AML-193 (cell line): ENCODE measurements around the gene GOLM1.
"Not testable (repeated sequence)": the region's sequence is repeated elsewhere in the genome, so short reads cannot be mapped to it uniquely, and the experiment has no call there.

ENCODE experiments used
- DNase-seq, 2 experiments: peaks; one replicate each; lab custom pipeline; 2025; lab: John Stamatoyannopoulos, UW

The GOLM1 gene

DNA sequence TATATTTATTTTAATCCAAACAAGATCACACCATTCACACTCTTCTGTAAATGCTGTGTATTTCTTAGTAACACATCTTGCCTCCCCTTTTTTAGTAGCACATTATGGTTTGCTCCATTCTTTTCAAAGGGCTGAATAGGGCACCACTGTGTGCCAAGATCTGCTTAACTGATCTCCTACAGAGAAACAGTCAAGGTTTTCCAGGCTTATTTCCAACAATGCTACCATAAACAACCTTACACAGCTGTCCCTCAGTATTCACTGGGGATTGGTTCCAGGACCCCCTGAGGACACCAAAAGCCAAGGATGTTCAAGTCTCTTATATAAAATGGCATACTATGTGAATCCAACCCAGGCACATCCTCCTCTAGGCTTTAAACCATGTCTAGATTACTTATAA lies 16.5 kb downstream of the GOLM1 start:
- DNase-seq, result no peak

DNA sequence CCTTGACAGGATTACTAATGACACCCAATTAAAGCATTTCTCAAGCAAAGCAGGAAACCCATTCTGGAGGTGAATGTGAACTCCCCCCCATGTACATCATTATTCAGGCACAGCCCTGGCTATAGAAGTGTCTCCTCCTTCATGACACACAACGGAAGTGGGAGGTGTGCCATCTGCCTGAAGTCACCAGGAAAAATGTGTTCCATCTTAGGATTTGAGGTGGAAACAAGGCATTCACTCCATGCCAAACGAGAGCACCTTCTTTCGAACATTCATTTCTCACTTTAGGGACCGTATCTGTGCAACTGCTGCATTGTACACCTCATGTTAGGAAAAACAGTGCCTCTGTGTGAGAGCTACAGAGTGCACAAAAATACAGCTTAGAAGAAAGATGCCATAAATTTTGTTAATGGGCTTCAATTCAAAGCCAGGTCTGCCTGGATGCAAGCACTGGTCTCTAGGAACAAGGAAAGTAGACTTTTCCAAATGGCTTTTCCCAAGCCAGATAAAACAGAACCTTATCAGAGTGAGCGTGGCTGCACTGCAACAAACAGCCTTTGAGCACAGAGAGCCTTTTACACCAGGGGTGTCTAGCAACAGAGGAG lies 19.4 kb downstream of the GOLM1 start:
- no peak for DNase-seq

DNA sequence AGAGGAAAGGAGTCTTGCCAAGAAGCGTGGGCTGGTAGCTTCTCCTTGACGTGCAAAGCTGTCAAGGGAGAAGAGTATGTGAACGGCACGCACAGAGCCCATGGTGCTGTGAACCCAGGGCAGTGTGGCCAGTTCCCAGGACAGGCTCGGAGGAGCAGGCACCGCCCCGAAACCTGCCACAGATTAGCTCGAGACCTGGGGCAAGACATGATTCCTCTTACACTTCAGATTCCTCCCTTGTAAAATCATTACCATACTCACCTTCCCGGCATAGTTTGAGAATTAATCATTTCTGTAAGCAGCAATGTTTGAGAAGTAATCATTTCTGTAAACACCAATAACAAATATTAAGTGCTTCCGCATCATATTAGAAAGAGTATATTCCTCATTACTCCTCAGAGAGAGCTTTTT lies 19.9 kb downstream of the GOLM1 start:
- no peak for DNase-seq

DNA sequence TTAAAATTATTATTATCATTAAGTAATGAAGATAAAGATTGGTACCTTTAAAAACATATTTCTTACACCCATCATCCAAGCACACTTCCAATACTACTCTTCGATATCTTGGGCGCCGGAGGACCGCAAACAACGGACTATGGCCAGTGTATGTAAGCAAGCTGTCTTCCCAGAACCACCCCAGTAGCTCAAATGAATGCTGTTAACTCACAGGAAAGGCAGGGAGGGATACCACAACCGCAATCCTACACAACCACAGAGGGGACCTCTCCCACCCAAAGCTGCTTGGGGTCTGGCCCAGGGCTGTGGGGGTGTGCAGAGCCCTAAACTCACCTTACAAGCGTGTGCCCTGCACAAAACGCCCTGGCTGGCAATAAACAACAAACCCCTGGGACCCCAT lies 20.6 kb downstream of the GOLM1 start:
- DNase-seq, result no peak

DNA sequence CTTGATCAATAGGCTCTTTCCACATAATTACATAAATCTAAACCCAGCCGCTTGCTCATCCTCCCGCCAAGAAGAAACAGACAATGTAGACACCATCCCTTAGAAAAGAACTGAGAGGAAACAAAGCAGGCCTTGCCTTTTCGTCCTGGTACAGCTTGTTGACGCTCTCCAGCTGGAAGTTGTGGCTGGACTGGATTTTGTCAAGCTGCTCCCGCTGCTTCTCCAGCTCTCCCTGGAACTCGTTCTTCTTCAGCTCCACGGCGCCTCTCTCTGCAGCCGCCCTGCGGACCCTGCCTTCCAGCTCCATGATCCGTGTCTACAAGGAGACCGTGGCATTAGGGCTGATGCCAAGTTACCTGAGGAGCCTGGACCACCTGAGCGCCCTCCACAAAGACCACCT lies 22.1 kb downstream of the GOLM1 start:
- DNase-seq, result no peak

DNA sequence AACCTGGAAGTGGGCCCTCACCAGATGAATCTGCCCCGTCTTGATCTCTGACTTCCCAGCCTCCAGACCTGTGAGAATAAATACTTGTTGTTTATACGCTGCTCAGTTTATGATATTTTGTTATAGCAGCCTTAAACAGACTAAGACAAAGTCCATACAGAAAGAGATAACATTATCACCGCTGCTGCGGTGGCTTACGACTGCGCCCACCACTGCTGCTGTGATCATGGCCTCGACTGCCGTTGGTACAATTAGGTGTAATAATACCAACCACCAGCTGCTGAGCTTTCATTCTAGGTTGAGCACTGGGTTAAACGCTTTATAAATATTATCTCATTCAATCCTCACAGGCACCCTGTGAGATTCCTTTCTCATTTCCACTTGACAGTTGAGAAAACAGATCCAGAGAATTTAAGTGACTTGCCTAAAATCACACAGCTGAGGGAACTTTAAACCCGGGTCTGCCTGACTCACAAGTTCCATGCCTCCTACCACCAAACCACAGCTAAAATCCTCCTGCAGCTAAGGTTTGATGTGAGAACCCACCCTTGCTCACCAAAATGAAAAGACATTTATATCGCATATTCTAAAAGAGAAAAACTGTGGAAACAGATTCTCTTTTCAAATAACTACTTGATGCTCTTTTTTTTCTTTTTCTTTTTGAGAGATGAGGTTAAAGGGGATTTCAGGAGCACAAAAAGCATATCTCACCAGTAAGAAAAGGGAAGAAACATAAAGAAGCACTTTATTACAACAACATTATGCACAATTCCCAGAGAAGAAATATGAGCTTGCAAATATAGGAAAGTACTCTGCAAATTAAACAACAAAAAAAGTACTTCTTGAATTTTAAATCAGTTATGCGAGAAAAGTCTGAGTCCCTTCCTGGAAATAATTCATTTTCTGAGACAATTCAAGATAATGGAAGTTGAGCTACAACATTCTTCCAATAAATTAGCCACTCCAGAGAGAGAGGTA lies 23.9 kb downstream of the GOLM1 start:
- DNase-seq, result no peak

DNA sequence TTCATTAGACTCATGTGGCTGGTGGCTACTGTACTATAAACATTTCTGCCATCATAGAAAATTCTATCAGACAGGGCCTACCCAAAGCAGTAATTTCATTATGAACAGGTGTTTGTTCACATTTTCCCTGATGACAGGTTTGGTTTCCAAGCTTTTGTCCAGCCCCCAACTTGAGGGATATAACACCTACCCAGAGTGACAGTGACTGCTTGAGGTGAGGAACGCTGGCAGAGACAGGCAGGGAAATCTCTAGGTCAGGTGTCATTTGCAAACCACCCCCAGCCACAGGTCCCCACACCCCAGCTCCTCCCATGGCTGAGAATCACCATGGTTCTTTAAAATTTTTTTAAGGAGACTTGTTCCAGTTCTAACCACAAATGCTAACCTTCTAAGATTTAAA lies 25.5 kb downstream of the GOLM1 start:
- no peak for DNase-seq

DNA sequence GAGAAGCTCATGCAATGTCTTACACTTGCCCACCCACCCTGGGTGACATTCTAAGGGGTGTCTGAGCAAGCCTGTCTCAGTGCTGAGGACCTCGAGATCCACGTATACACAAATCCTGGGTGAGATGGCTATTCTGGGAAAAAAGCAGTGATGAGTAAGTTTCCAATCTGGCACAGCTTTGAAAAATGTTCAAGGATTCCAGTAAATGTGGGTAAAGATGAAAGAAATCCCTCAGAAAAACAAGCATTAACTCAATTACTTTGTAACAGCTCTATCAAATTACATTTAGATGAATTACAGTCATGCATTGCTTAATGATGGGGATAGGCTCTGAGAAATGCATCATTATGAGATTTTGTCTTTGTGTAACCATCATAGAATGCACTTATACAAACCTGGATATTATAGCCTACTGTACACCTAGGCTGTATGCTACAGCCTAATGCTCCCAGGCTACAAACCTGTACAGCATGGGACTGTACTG lies 26.9 kb downstream of the GOLM1 start:
- DNase-seq, result no peak

DNA sequence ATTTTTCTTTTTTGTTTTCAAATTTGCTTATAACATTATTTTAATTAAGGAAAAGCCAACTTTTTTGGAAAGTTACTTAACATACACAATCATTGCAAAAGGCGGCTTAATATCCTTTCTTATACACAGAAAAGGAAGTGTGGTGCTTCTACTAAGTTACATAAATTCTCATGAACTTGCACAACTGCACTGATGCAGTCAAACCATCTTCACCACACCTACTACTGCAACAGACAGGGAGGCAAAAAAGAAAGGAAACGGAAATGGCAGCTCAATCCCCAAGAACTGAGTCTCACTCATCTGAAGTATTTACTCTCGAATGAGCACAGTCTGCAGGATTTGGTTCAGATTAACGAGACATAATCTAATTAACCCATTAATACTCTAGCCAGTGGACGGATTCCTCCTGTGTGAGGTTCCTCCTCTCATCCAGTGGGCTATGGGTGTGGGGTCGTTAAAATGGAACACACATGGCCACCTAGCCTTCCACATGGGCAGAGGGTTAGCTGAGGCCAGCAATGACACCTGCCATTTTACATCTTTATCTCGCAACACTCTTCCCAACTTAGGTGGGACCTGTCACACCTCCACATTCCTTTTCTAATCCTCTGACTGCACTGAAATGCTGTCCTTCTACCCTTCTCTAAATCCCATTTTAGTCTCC lies 30.0 kb downstream of the GOLM1 start:
- peak; percentile 93 to 94 for DNase-seq

DNA sequence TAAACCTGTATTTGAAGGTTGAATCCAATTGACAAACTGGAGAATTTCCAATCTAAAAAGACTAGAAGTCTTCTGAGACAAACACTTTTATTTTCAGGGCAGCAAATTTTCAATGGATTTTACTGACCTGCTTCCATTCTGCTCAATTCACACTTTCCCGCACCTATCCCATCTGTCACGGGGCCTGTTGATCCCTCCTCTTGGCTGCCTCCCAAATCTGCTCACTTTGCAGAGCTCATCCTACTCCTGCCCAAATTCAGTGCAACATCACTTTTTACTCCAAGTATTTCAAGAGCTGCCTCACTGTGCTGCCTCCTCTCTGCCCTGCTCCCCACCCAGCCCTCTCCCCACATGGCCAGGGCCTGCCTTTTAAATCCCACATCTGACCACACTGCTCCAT lies 35.1 kb downstream of the GOLM1 start:
- no peak for DNase-seq

DNA sequence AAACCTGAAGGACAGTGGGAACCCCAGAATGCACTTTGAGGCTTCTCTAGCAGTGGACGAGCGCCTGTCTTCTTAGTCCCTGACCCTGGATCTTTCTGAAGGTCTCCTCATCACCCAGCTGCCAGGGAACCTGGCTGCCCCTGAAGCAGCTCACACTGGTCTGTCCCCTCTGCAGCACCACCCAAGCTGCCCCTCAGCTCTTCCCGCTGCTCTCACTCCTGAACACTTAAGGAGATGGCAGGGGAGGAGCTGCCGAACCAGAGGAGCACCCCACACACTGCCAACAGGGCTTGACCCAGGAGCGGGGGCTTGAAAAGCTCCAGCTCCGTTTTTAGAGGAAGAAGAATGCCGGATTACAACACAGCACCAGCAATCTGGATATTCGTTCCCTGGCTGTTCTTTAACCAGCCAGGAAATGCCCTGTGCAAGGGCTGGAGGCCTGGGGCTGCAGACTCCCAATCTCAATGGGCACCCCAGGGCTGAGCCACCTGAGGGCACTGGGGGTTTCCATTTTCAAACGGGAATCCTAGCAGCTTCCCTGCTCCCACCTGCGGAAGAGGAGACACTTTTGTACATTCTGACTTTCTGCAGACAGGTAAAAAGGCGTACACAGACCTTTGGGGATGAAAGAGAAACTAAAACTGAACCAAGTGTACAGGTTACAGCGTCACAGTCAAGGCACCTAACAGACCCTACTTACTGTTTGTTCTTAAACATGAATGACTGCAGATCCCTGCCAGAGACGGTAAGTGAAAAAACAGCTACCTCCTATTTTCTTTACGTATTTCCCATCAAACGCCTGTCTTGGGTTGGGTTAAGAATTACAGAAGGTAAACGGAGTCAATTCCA lies 36.3 kb downstream of the GOLM1 start:
- no peak for DNase-seq

DNA sequence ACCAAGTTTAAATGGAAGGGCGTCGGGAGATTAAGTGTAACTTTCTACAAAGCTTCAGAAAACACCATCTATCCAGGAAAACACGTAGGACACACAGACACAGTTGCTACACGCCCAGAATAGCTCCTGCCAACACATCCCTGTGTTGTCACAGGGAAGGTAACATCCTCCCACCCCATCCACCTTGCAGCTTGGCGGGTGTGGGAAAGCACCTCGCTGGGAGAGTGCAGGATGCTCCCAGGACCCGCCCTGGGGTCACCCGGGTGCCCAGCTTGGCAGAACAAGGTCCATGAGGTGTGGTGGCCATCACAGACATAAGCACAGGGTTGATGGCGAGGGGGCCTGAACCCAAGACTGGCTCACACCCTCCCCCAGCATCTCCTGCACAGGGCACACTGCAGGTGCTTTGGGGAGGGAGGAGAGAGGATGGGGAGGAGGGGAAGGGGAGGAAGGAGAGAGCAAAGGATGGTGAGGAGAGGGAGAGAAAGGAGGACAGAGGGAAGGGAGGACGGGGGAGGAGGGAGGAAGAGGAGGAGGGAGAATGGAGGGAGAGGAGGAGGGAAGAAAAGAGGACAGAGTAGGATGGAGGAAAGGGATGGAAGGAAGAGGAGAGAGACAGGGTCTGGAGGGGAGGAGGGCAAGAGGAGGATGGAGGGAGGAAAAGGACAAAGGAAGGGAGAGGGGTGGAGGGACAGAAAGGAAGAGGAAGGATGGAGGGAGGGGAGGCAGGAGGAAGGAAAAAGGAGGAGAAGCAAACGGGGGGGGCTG lies 37.2 kb downstream of the GOLM1 start:
- DNase-seq, result no peak

DNA sequence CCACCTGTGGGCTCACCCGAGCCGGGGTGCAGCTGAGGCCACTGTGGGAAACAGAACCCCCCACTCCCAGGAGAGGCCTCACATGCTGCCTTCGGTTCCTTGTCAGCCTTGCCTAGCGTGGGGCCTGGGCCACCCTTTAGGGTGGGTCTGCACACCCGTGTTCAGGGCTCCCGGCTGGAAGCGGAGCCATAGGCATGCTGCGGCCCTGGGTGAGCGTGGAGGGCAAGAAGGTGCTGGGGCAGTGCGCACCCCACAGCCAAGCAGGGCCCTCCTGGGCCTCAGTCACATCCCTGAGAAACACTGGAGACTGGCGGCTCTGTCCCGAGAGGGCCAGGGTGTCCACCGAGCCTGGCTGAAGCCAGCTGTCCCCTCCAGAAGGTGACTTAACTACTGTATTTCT lies 41.9 kb downstream of the GOLM1 start:
- DNase-seq, result no peak

DNA sequence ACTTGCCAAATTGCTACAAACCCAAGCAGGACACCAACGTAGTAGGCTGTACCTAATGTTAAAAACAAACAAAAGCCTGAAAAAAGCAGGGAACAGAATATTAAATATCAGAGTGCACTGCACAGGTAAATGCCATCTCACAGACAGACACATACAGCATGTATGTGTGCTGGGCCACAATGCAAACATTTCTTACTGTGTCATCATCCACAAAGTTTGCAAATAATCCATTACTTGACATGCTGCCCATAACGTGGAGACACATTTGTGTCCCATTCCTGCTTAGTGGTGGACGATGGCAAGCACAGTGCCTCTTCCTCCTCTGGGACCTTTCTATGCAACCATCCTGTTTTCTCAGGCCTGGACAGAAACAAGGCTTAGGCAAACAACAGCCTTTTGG lies 44.7 kb downstream of the GOLM1 start:
- no peak for DNase-seq

DNA sequence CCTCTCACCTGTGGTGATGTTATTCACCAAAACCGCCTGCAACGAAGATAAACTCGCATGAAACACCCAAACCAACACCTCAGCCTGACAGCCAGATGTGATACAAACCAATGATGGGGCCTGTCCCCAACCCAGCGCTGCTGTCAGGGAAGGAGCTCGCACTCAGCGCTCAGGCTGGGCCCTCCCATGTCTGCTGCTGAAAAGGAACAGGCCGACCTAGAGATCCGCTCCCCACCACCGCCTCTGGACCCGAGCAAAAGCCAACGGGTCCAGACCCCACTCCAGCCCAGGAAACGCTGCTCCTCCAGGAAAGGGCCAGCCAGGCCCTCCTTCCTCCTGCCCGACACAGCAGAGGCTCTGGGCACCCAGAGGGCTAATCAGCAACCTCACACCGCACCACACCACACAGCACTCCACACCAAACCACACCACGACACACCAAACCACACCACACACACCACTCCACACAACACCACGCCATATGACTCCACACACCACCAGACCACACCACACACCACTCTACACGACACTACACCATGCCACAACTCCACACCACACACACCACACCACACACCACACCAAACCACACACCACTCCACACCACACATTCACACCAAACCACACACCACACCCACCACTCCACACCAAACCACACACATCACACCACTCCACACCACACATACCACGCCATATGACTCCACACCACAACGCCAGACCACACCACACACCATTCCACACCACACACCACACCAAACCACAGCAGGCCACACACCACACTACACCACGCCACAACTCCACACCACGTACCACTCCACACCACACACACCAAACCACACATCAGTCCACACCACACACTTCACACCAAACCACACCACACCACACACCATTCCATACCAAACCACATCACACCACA lies 46.5 kb downstream of the GOLM1 start:
- DNase-seq, result no peak

DNA sequence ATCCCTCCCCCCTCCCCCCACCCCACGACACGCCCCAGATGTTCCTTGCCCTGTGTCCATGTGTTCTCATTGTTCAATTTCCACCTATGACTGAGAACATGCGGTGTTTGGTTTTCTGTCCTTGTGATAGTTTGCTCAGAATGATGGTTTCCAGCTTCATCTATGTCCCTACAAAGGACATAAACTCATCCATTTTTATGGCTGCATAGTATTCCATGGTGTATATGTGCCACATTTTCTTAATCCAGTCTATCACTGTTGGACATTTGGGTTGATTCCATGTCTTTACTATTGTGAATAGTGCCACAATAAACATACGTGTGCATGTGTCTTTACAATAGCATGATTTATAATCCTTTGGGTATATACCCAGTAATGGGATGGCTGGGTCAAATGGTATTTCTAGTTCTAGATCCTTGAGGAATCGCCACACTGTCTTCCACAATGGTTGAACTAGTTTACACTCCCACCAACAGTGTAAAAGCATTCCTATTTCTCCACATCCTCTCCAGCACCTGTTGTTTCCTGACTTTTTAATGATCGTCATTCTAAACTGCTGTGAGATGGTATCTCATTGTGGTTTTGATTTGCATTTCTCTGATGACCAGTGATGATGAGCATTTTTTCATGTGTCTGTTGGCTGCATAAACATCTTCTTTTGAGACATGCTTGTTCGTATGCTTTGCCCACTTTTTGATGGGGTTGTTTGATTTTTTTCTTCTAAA lies 51.2 kb downstream of the GOLM1 start:
- DNase-seq, result not testable (repeated sequence)

DNA sequence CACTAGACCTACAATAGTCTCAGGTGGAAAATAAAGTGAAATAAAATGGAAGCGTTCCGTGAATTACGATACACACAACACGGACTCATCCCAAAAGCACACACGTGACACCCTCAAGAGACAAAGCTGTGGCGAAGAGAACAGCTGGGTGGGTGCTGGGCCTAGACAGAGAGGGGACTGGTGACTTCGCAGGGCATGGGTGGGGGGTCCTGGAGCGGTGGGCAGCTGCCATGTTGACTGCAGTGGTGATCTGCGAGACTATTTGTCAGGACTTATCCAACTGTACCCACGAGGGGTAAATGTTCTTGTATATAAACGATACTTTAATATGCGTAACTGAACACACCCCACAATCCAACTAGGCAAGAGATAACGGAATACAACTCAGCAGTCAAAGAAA lies 52.0 kb downstream of the GOLM1 start:
- no peak for DNase-seq

DNA sequence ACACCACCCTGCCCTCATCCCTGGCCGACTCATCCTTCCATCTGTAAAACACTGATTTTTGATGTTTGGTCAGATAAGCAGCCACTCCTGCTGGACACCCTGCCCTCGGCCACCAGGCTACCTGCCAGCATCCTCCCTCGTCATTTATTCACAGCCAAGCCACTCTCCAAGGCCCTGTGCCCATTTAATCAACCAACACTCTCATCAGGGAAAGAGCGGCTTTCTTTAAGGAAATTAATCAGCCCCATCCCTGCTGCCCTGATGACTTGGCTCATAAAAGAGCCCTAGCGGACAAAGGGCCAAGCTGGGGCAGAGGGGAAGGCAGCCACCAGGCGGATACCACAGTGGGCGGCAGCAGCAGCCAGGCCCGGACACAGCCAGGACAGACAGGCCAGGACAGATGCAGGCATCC lies 52.4 kb downstream of the GOLM1 start:
- DNase-seq, result no peak

DNA sequence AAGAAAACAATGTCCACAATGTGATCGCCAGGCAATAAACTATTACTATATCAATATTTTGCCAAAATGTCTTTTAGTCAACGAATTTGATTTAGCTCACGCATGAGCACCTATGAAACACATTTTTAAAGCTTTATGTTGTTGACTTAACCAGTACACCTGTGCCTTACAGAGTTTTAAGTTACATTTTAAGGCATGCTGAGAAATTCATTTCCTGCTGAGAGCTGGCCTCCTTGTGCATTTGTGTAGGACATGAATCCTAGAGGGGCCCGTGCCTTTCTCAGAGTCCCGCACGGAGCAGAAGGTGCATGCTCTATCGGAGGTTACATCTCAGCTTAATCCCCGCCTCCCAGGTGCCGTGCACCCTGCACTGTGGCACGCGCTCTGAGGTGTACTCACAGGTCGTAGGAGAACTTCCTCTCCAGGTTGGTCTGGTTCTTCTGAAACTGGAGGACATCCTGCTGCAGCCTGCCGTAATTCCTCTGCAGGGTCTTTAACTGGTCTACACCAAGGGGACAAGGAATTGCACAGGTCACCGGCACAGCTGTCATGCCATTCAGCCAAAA lies 53.2 kb downstream of the GOLM1 start:
- no peak for DNase-seq
